ENCODE measurements around the gene MGAT2.

DNA sequence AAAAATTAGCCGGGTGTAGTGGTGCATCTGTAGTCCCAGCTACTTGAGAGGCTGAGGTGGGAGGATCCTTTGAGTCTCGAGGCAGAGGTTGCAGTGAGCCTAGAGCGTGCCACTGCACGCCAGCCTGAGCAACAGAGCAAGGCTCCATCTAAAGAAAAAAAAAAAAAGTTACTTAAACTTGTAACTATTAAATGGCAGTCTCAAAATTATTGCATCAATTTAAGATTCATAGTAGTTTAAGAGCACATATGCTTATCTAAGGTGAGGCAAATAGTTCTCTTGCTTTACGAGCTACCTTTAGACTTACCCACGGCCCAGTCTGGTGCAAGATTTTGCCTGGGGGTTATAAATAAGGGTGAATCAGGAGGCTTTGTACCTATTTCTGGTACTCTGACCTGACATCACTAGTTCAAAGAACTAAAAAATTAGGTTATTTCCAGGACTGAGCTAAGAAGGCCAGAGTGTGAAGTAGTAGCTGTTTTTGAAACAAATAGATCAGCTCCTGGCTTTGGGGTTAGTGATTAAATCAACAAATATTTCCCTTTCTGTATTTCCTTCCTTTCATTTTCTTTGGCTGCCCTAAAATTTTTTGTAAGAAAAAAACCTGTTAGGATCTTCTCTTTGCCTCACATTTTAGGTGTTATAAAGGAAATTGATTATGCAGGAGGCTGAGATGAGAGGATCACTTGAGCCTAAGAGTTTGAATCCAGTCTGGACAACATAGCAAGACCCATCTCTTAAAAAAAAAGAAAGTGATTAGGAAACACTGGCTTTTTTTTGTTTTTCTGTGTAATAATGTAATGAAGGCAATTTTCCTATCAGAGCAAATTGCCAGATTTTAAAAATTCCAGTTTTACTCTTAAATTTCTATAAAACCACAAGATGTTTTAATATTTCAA, 3.6 kb downstream of the MGAT2 start:
- TF ChIP-seq EZH2 (IDR thresholded peaks at IDR 0.05) (no peak), CTCF (IDR thresholded peaks at IDR 0.05) (no peak), EZH2phosphoT487 (IDR thresholded peaks at IDR 0.05) (no peak)
